ENCODE data around the gene IMP3. TPM values are rescaled to one million over a fixed set of nuclear protein-coding genes. Genes with fewer than 3 reads are reported as not detected.
"Not testable (repeated sequence)": the region's sequence is repeated elsewhere in the genome, so short reads cannot be mapped to it uniquely, and the experiment has no call there.

IMP3 gene
- total RNA-seq, result 100 to 1,000 TPM in 2 of 5 donors, 10 to 100 TPM in 2, 1 to 10 TPM in 1; 3.5 to 137 (median 39.8) TPM
- 10 to 100 TPM; 67.4 to 98.7 (median 80.7) TPM for polyA plus RNA-seq
- long read RNA-seq, donor 1, transcript IMP3-202 (1 exons, 1,237 nt), result major isoform, 24 of 33 reads
- long read RNA-seq, donor 1, partial matches to known transcripts, result 9 of 33 reads
- long read RNA-seq, donor 1, other reads (novel, unspliced or antisense), result 0 of 33 reads
- long read RNA-seq, donor 2, transcript IMP3-202 (1 exons, 1,237 nt), result major isoform, 24 of 24 reads
- long read RNA-seq, donor 2, partial matches to known transcripts, result 0 of 24 reads
- long read RNA-seq, donor 2, other reads (novel, unspliced or antisense), result 0 of 24 reads
- long read RNA-seq, donor 3, transcript IMP3-202 (1 exons, 1,237 nt), result major isoform, 31 of 31 reads
- long read RNA-seq, donor 3, partial matches to known transcripts, result 0 of 31 reads
- long read RNA-seq, donor 3, other reads (novel, unspliced or antisense), result 0 of 31 reads
- long read RNA-seq, donor 4, partial matches to known transcripts, result 0 of 4 reads
- long read RNA-seq, donor 4, other reads (novel, unspliced or antisense), result 0 of 4 reads
- long read RNA-seq, donor 5, transcript IMP3-202 (1 exons, 1,237 nt), result major isoform, 37 of 50 reads
- long read RNA-seq, donor 5, partial matches to known transcripts, result 13 of 50 reads
- long read RNA-seq, donor 5, other reads (novel, unspliced or antisense), result 0 of 50 reads
- long read RNA-seq, donor 6, transcript IMP3-202 (1 exons, 1,237 nt), result major isoform, 70 of 70 reads
- long read RNA-seq, donor 6, partial matches to known transcripts, result 0 of 70 reads
- long read RNA-seq, donor 6, other reads (novel, unspliced or antisense), result 0 of 70 reads
- long read RNA-seq, donor 7, transcript IMP3-202 (1 exons, 1,237 nt), result major isoform, 43 of 44 reads
- long read RNA-seq, donor 7, partial matches to known transcripts, result 0 of 44 reads
- long read RNA-seq, donor 7, other reads (novel, unspliced or antisense), result 0 of 44 reads
- long read RNA-seq, donor 8, transcript IMP3-202 (1 exons, 1,237 nt), result major isoform, 51 of 61 reads
- long read RNA-seq, donor 8, partial matches to known transcripts, result 10 of 61 reads
- long read RNA-seq, donor 8, other reads (novel, unspliced or antisense), result 0 of 61 reads
- long read RNA-seq, donor 9, transcript IMP3-202 (1 exons, 1,237 nt), result major isoform, 55 of 55 reads
- long read RNA-seq, donor 9, partial matches to known transcripts, result 0 of 55 reads
- long read RNA-seq, donor 9, other reads (novel, unspliced or antisense), result 0 of 55 reads
- long read RNA-seq, donor 10, transcript IMP3-202 (1 exons, 1,237 nt), result major isoform, 14 of 14 reads
- long read RNA-seq, donor 10, partial matches to known transcripts, result 0 of 14 reads
- long read RNA-seq, donor 10, other reads (novel, unspliced or antisense), result 0 of 14 reads

- intact Hi-C loops (cut with DNase I; ENCODE audit: low total_unique reads), result no loop called here
- Histone ChIP-seq H3K9me3 (no peaks in the 10 kb centered on the region), H3K36me3 (peaks cover 0 to 10% (median 0%) of the 10 kb centered on the region in 4 donors), H3K4me3 (peak within 1 kb of the TSS; percentile 72 to 94 (median 85)), H3K4me1 (peaks cover 11 to 59% (median 49%) of the 10 kb centered on the region in 4 donors), H3K27me3 (no peaks in the 10 kb centered on the region), H3K27ac (peak within 1 kb of the TSS; percentile 92 to 95 (median 93))
- TF ChIP-seq CTCF (IDR thresholded peaks at IDR 0.05) (no peak), POLR2AphosphoS5 (IDR thresholded peaks at IDR 0.05) (peak; percentile 96 to 100 (median 99)), POLR2A (IDR thresholded peaks at IDR 0.05) (peak in 2 of 4 donors; percentile 87 to 92), EP300 (IDR thresholded peaks at IDR 0.05) (no peak)
- WGBS, 5 donors, result 0 to 1% (median 1%) methylated on average over 32 to 83 of the region's 83 CpGs
- peak; percentile 96 to 99 for DNase-seq
These were observed at the start of gene IMP3 for GRCh38 chr15:75639709-75640482. IMP3 (minus strand) TSS chr15:75640224; CDS start chr15:75640168, 56 bp downstream.

- intact Hi-C loops (cut with DNase I; ENCODE audit: low total_unique reads), result loop anchor here (10.0 kb wide), 1 partner anchor 115 kb away; no protein-coding TSS in a partner anchor
These were observed 49.4 kb upstream of the IMP3 start for GRCh38 chr15:75689429-75689828.

GRCh38 chr15:75688831-75689230, 48.8 kb upstream of the IMP3 start:
- Histone ChIP-seq H3K27ac (no peak overlapping the region), H3K36me3 (peaks cover 4 to 77% (median 41%) of the 10 kb centered on the region in 4 donors), H3K27me3 (no peaks in the 10 kb centered on the region), H3K4me1 (peaks cover 6 to 26% (median 14%) of the 10 kb centered on the region in 4 donors), H3K4me3 (no peak overlapping the region), H3K9me3 (no peaks in the 10 kb centered on the region)
- WGBS, 5 donors, result 89 to 96% (median 94%) methylated on average over 8 to 26 of the region's 26 CpGs
- no peak for TF ChIP-seq EP300 (IDR thresholded peaks at IDR 0.05)
- no peak for TF ChIP-seq CTCF (IDR thresholded peaks at IDR 0.05)
- no peak for TF ChIP-seq POLR2AphosphoS5 (IDR thresholded peaks at IDR 0.05)
- no peak for TF ChIP-seq POLR2A (IDR thresholded peaks at IDR 0.05)
- intact Hi-C loops (cut with DNase I; ENCODE audit: low total_unique reads), result loop anchor here (10.0 kb wide), 1 partner anchor 116 kb away; no protein-coding TSS in a partner anchor
- no peak for DNase-seq

More at GRCh38 chr15:75689429-75689828, 49.4 kb upstream of the IMP3 start:
- Histone ChIP-seq H3K4me1 (peaks cover 11 to 27% (median 18%) of the 10 kb centered on the region in 4 donors), H3K36me3 (peaks cover 4 to 73% (median 39%) of the 10 kb centered on the region in 4 donors)
- 81 to 93% (median 91%) methylated on average over 6 to 20 of the region's 20 CpGs for WGBS, 5 donors
- DNase-seq, H3K27ac ChIP-seq, H3K4me3 ChIP-seq, H3K27me3 ChIP-seq, H3K9me3 ChIP-seq: not testable (repeated sequence)

GRCh38 chr15:75688278-75688557, 48.2 kb upstream of the IMP3 start:
- Histone ChIP-seq H3K27ac (no peak overlapping the region), H3K36me3 (peaks cover 4 to 77% (median 43%) of the 10 kb centered on the region in 4 donors), H3K4me3 (no peak overlapping the region), H3K27me3 (no peaks in the 10 kb centered on the region), H3K9me3 (no peaks in the 10 kb centered on the region), H3K4me1 (peaks cover 5 to 26% (median 14%) of the 10 kb centered on the region in 4 donors)
- intact Hi-C loops (cut with DNase I; ENCODE audit: low total_unique reads), result loop anchor here (10.0 kb wide), 1 partner anchor 117 kb away; no protein-coding TSS in a partner anchor
- DNase-seq, result no peak
- WGBS, 5 donors, result 82 to 92% (median 92%) methylated on average over 7 of the region's 7 CpGs
- TF ChIP-seq EP300 (IDR thresholded peaks at IDR 0.05) (no peak), POLR2AphosphoS5 (IDR thresholded peaks at IDR 0.05) (no peak), POLR2A (IDR thresholded peaks at IDR 0.05) (no peak), CTCF (IDR thresholded peaks at IDR 0.05) (no peak)
